Cerebellar nuclear complex (tissue), 1 donor: ENCODE data around the gene TTC28.

Experiments used
- DNase-seq, 2 experiments: peaks; one replicate each; lab custom pipeline; 2025; lab: John Stamatoyannopoulos, UW

The TTC28 gene

GRCh38 chr22:28002863-28003565, 676.6 kb downstream of the TTC28 start:
- DNase-seq, result no peak

GRCh38 chr22:28002181-28002700, 677.4 kb downstream of the TTC28 start:
- DNase-seq, result no peak

- no peak for DNase-seq
Measured at GRCh38 chr22:28001171-28001835, 678.3 kb downstream of the TTC28 start.

DNA sequence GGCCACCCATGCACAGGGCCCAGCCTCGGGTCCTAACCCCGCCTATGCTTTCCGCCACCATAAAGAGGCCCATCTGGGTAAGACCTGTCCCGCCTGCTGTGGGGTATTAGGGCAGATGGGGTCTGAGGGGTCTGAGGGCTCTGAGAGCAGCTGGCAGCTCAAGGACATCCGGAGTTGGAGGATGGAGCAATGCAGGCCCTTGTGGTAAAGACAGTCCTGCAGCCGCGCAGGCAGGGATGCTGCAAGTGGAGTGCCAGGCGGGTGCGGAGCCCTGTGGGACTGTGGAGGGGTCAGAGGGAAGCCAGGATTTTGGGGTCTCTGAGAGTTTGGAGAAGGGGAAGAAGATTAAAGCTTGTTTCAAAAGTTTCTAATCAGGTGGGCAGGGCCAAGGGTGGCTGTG, 679.3 kb downstream of the TTC28 start:
- no peak for DNase-seq

DNA sequence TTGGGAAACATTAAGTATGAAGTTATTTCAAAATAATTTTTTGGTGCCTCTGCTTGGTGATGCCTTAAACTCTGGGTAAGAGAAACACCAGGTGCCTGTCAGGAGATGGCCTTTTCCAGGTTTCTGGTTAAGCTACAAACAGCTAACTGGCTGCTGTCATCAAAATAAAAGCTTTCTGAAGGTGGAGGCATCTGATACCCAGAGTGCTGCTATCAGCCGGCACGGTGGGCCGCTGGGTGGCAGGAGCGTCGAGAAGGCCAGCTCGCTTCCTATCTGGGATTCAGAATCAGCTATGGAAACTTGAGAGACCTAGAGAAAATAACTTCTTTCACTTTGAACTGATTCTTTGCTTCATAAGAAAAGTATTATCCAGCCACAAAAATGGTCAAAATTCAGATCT, 679.8 kb downstream of the TTC28 start:
- no peak for DNase-seq

DNA sequence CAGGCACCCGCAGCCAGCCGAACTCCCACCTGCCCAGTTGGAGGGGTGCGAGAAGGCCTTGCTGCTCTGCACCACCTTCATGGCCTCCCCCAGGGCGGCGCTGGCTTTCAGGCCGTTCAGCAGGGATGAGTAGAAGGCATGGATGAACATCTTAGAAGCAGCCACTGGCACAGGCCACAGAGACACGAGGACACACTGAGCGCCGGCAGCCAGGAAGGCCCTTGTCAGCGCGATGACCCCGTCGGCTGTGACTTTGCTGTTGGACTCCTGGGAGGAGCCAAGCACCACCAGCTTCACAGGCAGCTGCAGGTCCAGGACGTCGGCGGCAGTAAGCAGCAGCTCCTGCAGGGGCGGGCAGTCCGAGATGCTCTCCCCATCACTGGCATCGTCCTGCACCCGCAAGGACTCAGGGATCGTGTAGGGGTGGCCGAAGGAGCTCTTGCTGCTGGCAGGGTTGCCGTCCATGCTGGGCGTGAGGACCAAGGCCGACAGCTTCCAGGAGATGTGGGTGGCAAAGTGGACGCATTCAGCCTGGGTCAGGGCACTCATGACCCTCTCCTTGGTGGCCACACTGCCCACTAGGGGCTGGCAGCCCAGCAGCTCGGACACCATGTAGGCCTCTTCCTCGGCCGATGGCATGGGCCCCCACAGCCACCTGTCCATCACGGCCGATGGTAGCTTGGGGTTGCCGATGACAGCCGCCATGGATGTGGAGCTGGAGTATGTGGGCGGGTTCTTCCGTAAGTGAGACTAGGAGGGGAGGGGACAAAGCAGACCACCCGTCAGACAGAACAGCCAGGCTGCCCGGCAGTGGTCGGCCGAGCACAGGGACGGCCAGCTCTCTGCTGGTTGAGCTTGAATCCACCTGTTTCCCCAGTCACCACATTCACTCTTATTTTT, 680.9 kb downstream of the TTC28 start:
- no peak for DNase-seq

DNA sequence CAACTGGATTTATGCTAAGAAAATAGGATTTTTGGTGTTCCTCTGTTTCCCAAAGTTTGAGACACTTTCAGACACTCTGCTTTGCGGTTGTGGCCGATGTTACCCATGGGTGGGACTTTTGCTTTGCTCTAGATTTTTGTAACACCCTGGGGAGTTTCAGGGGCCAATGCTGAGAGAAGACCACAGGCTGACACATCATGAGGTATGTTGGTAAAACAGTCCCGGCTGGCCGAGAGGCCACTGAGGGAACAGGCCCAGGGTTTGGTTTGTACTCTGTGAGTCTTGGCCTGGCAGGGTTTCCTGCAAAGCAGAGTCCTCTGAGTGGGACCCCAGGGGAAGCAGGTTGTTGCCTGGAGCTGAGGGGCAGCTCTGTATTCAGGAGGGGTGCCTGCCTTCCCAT, 682.1 kb downstream of the TTC28 start:
- DNase-seq, result no peak

DNA sequence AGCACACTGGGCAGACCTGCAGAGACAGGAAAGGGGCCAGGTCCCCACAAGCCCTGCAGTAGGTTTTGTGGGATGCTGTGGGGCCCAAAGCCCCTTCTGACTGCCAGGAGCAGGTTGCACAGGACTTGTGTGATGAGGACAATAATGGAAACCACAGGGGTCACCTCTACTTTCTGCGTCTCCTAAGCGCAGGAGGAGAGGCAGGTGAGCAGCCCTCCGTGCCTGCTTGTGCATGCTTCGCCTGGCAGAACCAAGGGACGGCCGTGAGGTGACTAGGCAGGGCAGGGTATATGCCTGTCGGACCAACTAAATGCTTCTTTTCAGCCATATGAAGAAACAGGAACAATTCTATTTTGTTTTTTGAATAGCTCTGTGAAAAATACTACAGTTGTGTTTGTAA, 682.7 kb downstream of the TTC28 start:
- no peak for DNase-seq

DNA sequence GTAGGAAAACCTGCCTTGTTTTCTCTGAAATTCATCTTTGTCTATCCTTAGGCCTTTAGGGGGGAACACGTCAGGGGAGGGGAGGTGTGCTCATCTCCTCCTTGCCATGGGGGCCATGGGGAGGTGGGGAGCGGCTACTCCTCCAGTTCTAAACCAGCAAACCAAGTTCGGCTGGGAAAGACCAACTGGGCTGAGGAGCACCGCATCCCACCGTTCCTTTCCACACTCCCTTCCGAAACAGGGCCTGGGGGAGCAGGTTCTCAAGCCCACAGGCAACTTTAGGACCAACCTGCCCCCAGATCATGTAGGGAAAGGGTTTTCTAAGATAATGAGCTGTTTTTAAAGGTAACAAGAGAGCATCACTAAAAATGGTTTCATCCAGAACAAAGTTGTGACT, 683.1 kb downstream of the TTC28 start:
- DNase-seq, result no peak

DNA sequence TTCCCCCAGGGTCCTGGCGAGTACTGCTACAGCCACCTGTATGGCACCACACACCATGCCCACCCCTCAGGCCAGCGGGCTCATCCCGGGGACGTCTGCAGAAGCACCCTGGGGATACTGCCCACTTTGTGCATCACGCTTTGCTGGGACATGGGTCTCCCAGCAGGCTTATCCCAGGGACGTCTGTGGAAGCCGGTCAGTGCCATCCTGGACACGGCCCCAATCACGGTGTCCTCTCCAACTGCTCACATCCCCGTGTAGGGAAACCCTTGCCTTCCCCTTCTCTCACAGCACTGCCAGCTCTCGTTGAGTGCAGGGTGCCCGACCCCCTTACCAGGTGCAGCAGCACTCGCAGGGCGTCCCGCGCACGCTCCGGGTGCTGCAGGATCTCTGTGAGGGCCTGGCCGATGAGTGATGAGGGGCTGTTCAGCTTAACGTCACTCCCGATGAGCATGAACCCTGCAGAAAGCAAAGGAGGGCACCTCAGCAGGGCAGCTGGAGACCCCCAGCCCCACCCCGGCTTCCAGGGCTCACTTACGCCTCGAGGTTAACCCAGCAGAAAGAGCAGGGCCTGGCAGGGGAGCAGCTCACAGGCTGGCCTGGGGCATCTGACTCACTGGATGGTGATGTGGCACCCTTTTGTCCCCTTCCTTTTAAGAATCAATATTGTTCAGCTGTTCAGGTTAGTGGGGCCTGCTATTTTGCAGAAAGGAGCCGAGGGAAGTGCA, 683.7 kb downstream of the TTC28 start:
- DNase-seq, result no peak

DNA sequence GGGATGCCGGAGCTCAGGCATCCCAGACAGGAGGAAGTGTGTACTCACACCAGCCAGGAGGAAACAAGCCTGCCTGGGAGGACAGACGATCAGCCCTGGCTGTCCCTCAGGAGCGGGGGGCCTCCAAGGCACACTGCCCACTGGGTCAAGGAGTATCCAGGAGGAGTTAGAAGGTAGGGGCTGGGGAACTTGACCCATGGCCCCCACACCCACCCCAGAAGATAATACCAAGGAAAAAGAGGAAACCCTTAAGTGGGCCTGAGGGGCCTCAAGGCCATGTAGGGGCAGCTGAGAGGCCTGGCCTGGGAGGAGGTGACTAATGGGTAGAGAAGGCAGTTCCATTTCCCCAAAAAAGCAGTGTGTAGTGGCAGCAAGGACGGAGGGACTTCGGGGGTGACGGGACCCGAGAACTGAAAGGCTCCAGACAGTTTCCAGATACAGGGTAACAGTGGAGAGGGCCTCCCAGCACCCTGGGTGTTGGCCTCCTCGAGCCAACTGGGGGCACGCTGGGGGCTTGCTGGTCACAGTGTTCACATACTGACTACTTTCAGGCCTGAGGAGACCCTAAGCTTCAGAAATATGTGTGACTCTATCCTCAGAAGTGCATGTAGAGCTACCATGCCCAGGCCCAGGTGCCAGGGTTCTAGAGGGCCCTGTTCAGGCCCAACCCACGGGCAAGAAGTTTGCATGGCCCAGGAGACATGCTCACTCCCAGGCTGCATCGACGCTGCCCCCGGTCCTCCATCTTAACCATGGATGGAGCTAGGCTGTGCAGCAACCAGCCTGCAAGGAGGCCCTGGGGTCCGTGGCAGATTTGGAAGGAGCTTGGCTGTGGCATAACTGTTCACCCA, 684.9 kb downstream of the TTC28 start:
- no peak for DNase-seq

DNA sequence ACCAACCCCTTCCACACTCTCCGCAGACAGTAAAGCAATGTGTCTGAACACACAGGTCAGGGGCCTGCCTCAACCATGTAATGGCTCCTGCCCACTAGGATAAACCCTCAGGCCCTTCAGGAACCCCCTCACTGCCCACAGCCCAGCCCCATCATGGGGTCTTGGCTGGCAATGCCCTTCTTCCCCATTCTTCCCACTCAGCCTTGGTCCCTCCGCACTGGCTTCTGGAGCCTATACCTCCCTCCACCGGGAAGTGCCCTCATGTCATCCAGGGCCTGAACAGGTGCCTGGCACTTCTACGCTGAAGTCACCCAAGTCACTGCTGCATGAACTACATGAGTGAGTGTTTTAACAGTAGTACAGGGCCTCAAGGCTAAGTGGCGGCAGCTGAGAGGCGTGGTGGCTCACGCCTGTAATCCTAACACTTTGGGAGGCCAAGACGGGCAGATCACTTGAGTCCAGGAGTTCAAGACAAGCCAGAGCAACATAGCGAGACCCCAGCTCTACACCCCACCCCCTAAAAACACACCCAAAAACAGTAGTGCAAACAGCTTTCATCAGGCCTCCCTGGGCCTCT, 685.8 kb downstream of the TTC28 start:
- DNase-seq, result no peak

DNA sequence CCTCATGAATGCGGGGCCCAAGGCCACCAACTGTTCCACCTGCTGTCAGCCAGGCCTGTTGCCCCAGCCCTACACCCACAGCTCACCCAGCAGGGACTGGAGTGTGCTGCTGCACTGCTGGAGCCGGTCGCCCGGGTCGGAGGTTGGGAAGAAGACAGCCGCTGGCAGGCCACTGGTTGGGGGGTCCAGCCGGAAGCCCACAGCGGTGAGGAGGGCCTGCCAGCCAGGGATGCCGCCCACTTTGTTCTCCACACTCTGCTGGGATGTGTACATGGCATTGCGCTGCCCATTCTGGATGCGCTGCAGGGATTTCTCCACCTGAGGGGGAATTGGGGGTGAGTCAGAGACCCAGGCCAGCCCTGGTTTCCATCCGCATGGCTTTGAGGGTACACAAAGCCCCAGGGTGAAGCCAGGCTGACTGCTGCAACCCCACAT, 686.4 kb downstream of the TTC28 start:
- DNase-seq, result no peak

GRCh38 chr22:27992294-27993165, 687.1 kb downstream of the TTC28 start:
- no peak for DNase-seq

- DNase-seq, result no peak
Measured at GRCh38 chr22:27991586-27992293, 687.9 kb downstream of the TTC28 start.

DNA sequence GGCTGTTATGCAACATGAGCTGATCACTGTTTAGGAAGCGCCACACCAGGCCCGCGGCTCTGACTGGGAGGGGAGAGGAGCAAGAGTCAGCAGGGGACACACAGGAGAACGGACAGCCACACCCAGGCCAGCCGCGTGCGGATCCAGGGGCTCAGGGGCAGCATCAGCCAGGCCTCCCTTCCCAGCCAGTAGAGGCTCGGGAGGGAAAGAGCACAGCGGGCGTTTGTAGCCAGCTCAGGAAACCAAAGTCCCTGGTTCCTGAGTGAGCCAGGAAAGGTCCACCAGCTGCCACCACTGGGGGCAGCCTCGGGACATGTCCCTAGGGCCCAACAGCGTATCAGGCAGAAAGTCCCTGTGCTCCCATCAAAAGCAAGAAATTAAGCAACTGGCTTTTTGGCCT, 688.8 kb downstream of the TTC28 start:
- DNase-seq, result no peak

GRCh38 chr22:27990451-27990840, 689.2 kb downstream of the TTC28 start:
- no peak for DNase-seq

DNA sequence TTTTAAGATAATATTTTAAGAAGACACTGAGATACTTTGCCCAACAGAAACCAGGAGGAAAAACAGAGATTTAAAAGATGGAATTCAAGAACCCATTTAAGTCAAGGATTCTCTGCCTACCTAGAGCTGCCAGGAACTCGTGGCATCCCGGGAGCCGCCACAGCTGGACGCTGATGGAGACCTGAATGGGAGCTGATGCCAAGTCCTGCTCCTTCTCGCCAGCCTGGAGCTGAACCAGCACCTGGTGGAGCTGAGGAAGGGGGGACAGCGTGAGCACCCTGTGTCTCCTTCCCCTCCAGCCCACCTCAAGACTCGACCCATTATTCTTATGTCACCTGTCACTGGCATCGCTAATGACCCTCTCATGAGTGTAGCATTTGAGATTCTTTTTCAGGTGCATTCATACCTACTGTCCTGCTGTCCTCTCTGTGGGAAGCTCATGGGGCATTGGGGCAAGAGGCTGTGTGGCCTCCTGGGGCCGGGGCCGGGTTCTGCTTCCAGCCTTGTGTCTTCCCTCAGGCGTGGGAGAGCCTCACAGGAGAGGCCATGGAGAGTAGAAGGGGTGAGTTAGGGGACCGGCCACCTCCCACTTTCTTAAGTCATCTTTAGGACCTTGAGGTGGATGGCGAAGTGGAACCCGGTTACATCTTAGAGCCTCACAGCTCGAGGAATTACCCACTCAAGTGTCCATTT, 689.7 kb downstream of the TTC28 start:
- DNase-seq, result no peak
